ENCODE measurements around the gene DLG3. TPM values are rescaled to one million over a fixed set of nuclear protein-coding genes. Genes with fewer than 3 reads are reported as not detected.
"Not testable (repeated sequence)": the region's sequence is repeated elsewhere in the genome, so short reads cannot be mapped to it uniquely, and the experiment has no call there.

The DLG3 gene
- total and polyA plus RNA-seq, 4 experiments from 2014 or later = 5.3 to 14.2 (median 12.0) TPM

DNA sequence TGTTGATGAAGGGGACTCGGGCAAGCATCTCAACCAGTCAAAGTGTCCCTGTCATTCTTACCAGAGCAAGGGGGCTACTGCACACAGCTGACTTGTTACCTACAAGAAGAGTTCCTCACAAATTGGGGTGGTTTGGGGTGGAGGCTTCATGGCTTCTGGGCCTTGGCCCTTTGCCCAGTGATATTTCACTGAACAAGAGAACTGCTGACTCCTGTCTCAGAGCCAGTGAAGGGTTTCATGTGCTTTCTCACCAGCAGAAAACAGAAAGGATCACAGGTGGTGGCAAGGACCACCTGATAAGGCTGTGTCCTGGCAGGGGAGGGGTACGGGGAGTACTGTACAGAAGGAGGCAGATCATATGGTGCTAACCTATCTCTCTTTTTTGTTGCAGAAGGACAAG lies 53.5 kb downstream of the DLG3 start:
- POLR2A ChIA-PET (ENCODE audit: partially characterized antibody) = no interaction called here
- DNase-seq = no peak
- Histone ChIP-seq H3K4me1 (ENCODE audit: insufficient read depth, low read length) (no peaks in the 10 kb centered on the region), H3K27me3 (ENCODE audit: insufficient read depth, low read length) (no peaks in the 10 kb centered on the region), H3K36me3 (ENCODE audit: insufficient read depth, low read length) (peaks cover 5% of the 10 kb centered on the region), H3K4me3 (ENCODE audit: low read length in 2 of 2) (no peak overlapping the region), H3K9me3 (ENCODE audit: control insufficient read depth in 1 of 2, low read length in 2 of 2) (no peaks in the 10 kb centered on the region), H3K27ac (ENCODE audit: low read depth, low read length) (no peak overlapping the region)
- CTCF ChIA-PET (ENCODE audit: partially characterized antibody) = no interaction called here
- H3K9me3 Mint-ChIP-seq = no peaks in the 10 kb centered on the region
- intact Hi-C loops (cut with micrococcal nuclease) = no loop called here
- peaks cover 0 to 2% (median under 1%) of the 10 kb centered on the region in 4 donors for H3K4me1 Mint-ChIP-seq
- H3K36me3 Mint-ChIP-seq = peaks cover 17 to 52% of the 10 kb centered on the region in 2 donors
- peak overlapping the region in 2 of 7 donors; percentile 16 to 32 for H3K27ac Mint-ChIP-seq
- H3K4me3 Mint-ChIP-seq = no peak overlapping the region
- H3K27me3 Mint-ChIP-seq = no peaks in the 10 kb centered on the region

DNA sequence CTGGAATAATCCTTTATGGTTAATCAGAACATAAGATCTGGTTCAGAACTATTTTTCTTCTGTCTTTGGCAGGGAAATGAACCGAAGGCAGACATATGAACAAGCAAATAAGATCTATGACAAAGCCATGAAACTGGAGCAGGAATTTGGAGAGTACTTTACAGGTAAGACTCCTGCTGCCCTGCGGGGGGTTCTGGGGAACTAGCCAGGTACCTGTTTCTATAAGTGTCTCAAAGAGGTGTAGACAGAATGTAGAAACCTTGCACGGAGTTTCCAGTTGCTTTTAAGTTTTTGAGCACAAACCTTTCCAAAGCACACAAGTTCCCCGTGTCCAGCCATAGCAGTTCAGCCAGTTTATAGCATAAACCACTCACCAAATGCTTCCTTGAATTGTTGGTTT lies 56.2 kb downstream of the DLG3 start:
- peaks cover 10 to 17% (median 12%) of the 10 kb centered on the region in 4 donors for H3K4me1 Mint-ChIP-seq
- H3K27me3 Mint-ChIP-seq = no peaks in the 10 kb centered on the region
- DNase-seq = no peak
- H3K27ac Mint-ChIP-seq = peak overlapping the region in 1 of 7 donors; percentile 16
- H3K9me3 Mint-ChIP-seq = no peaks in the 10 kb centered on the region
- H3K27me3 ChIP-seq (ENCODE audit: insufficient read depth, low read length) = no peaks in the 10 kb centered on the region
- intact Hi-C loops (cut with micrococcal nuclease) = no loop called here
- H3K4me1 ChIP-seq (ENCODE audit: insufficient read depth, low read length) = peaks cover 10% of the 10 kb centered on the region
- H3K4me3 ChIP-seq (ENCODE audit: low read length in 2 of 2) = no peak overlapping the region
- no peak overlapping the region for H3K27ac ChIP-seq (ENCODE audit: low read depth, low read length)
- CTCF ChIA-PET (ENCODE audit: partially characterized antibody) = no interaction called here
- H3K4me3 Mint-ChIP-seq = no peak overlapping the region
- peaks cover 14 to 32% of the 10 kb centered on the region in 2 donors for H3K36me3 Mint-ChIP-seq
- H3K9me3 ChIP-seq (ENCODE audit: control insufficient read depth in 1 of 2, low read length in 2 of 2) = no peaks in the 10 kb centered on the region
- POLR2A ChIA-PET (ENCODE audit: partially characterized antibody) = no interaction called here
- H3K36me3 ChIP-seq (ENCODE audit: insufficient read depth, low read length) = no peaks in the 10 kb centered on the region

DNA sequence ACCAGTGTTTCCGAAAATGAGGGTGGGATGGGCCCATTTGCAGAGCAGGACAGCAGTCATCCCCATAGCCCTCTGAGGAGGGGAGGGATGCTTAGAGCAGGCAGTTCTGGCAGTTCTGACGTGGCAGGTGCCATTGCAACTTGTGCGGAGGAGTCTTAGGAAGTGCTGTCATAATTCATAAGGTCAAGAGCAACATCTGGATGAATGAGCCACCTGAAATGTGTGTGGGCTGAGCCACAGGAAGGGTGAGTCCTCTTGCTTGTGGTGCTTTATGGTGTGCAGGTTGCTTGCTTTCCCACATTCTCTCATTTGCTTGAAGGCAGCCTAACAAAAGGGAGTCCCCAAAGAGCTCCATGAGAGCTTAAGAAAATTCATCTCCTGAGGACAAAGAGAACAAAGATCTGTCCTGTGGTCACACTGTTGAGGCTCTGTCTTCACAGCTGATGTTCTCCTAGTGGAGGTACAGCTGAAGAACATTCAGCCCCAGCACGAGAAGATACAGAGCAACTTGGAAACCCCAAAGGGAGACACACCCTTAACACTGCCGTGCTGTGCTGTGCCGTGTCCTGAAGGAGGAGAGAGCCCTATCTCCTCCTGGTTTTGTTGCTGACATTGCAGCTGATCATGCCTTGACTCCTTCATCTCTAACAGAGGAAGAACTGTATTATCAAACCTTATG lies 60.3 kb downstream of the DLG3 start:
- CTCF ChIA-PET (ENCODE audit: partially characterized antibody) = no interaction called here
- no peaks in the 10 kb centered on the region for H3K36me3 ChIP-seq (ENCODE audit: insufficient read depth, low read length)
- peak overlapping the region; percentile 7 to 75 (median 59) for H3K27ac Mint-ChIP-seq

DNA sequence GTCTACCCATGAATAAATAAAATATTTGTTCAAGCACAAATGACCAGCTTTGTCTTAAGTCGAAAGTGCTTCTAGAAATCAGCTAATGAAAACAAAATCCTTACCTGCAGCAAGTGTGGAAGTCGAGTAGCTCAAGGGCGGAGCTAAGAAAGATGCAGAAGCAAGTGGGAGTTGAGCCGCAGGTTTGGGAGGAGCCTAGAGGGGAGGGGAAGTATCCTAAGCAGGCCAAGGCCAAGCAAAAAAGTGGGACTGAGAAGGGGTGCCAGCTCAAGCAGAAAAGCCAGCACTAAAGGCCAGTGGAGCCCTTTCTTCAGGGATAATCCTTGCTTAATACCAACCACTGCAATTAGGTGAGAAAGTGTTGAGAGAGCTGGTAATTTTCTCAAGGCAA lies 60.8 kb downstream of the DLG3 start:
- Histone ChIP-seq H3K4me3 (ENCODE audit: low read length in 2 of 2) (no peak overlapping the region), H3K36me3 (ENCODE audit: insufficient read depth, low read length) (no peaks in the 10 kb centered on the region), H3K27ac (ENCODE audit: low read depth, low read length) (no peak overlapping the region), H3K27me3 (ENCODE audit: insufficient read depth, low read length) (no peaks in the 10 kb centered on the region), H3K9me3 (ENCODE audit: control insufficient read depth in 1 of 2, low read length in 2 of 2) (no peaks in the 10 kb centered on the region), H3K4me1 (ENCODE audit: insufficient read depth, low read length) (peaks cover 10% of the 10 kb centered on the region)
- Mint-ChIP-seq H3K36me3 (peaks cover 4 to 13% of the 10 kb centered on the region in 2 donors), H3K4me1 (peaks cover 8 to 22% (median 13%) of the 10 kb centered on the region in 4 donors), H3K27ac (peak overlapping the region in 4 of 7 donors; percentile 9 to 75 (median 64)), H3K27me3 (no peaks in the 10 kb centered on the region), H3K4me3 (no peak overlapping the region), H3K9me3 (no peaks in the 10 kb centered on the region)
- intact Hi-C loops (cut with micrococcal nuclease) = no loop called here
- no peak for DNase-seq
- CTCF ChIA-PET (ENCODE audit: partially characterized antibody) = no interaction called here
- POLR2A ChIA-PET (ENCODE audit: partially characterized antibody) = no interaction called here

More for the DNA sequence above, 60.3 kb downstream of the DLG3 start:
- no peaks in the 10 kb centered on the region for H3K27me3 Mint-ChIP-seq
- H3K4me1 ChIP-seq (ENCODE audit: insufficient read depth, low read length) = peaks cover 10% of the 10 kb centered on the region
- peaks cover 4 to 15% of the 10 kb centered on the region in 2 donors for H3K36me3 Mint-ChIP-seq
- H3K4me3 Mint-ChIP-seq = no peak overlapping the region
- no peaks in the 10 kb centered on the region for H3K9me3 ChIP-seq (ENCODE audit: control insufficient read depth in 1 of 2, low read length in 2 of 2)
- no peaks in the 10 kb centered on the region for H3K27me3 ChIP-seq (ENCODE audit: insufficient read depth, low read length)
- intact Hi-C loops (cut with micrococcal nuclease) = no loop called here
- POLR2A ChIA-PET (ENCODE audit: partially characterized antibody) = no interaction called here
- H3K27ac ChIP-seq (ENCODE audit: low read depth, low read length) = no peak overlapping the region
- H3K9me3 Mint-ChIP-seq = no peaks in the 10 kb centered on the region
- DNase-seq = no peak
- peaks cover 8 to 22% (median 13%) of the 10 kb centered on the region in 4 donors for H3K4me1 Mint-ChIP-seq
- H3K4me3 ChIP-seq (ENCODE audit: low read length in 2 of 2) = no peak overlapping the region

DNA sequence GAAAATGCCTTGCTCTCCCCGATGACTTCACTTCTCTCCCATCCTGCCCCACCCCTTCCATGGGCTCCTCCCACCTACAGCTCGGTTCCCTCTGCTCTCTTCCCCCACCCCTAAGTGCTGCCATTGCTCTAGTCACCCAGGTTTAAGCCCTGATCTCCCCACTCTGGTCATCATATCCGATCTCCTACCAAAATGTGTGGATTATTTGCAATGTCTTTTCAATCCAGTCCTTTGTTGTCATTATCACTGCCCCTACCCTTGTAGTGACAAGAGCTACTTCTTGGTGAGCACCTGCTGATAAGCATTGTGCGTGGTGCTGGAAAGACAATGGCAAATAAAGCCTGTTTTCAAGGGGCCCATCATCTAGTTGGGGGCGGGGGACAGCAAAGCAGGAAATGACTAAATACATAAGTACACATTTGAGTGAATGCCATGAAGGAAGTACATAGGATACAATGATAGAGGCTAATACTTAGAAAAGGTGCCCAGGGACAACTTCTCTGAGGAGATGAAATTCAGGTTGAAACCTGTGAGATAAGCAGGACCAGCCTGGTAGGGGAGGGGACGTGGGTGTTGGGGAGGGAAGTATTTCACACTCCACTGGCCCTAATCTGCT lies 63.8 kb downstream of the DLG3 start:
- no peaks in the 10 kb centered on the region for H3K36me3 Mint-ChIP-seq
- Histone ChIP-seq H3K4me1 (ENCODE audit: insufficient read depth, low read length) (peaks cover 10% of the 10 kb centered on the region), H3K27ac (ENCODE audit: low read depth, low read length) (no peak overlapping the region), H3K4me3 (ENCODE audit: low read length in 2 of 2) (no peak overlapping the region), H3K36me3 (ENCODE audit: insufficient read depth, low read length) (no peaks in the 10 kb centered on the region), H3K27me3 (ENCODE audit: insufficient read depth, low read length) (no peaks in the 10 kb centered on the region), H3K9me3 (ENCODE audit: control insufficient read depth in 1 of 2, low read length in 2 of 2) (no peaks in the 10 kb centered on the region)
- H3K4me3 Mint-ChIP-seq = no peak overlapping the region
- H3K27ac Mint-ChIP-seq = peak overlapping the region in 1 of 7 donors; percentile 57
- H3K9me3 Mint-ChIP-seq = no peaks in the 10 kb centered on the region
- POLR2A ChIA-PET (ENCODE audit: partially characterized antibody) = no interaction called here
- H3K4me1 Mint-ChIP-seq = peaks cover 8 to 22% (median 13%) of the 10 kb centered on the region in 4 donors
- DNase-seq = no peak
- peaks cover 0 to 2% of the 10 kb centered on the region in 2 donors for H3K27me3 Mint-ChIP-seq
- intact Hi-C loops (cut with micrococcal nuclease) = no loop called here
- CTCF ChIA-PET (ENCODE audit: partially characterized antibody) = no interaction called here

DNA sequence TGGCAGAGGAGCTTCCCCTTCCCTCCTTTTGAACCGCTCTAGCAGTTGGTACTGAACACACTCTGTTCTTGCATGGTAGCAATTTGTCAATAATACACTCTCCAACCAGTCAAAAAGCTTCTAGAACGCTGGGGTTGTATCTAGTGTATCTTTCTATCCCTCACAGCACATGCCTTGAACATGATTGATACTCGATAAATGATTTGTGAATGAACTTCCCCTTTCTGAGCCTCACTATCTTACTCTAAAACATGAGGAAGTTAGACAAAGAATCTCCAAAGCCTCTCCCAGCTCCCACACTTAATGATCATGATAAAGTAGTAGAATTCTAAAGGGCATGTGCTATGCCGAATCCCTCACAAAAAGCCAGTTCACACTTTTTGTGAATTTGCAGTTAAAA lies 64.4 kb downstream of the DLG3 start:
- H3K27ac Mint-ChIP-seq = no peak overlapping the region
- Histone ChIP-seq H3K9me3 (ENCODE audit: control insufficient read depth in 1 of 2, low read length in 2 of 2) (no peaks in the 10 kb centered on the region), H3K4me3 (ENCODE audit: low read length in 2 of 2) (no peak overlapping the region), H3K27me3 (ENCODE audit: insufficient read depth, low read length) (no peaks in the 10 kb centered on the region), H3K36me3 (ENCODE audit: insufficient read depth, low read length) (no peaks in the 10 kb centered on the region), H3K4me1 (ENCODE audit: insufficient read depth, low read length) (peaks cover 10% of the 10 kb centered on the region), H3K27ac (ENCODE audit: low read depth, low read length) (no peak overlapping the region)
- ChIA-PET CTCF (ENCODE audit: partially characterized antibody) (no interaction called here), POLR2A (ENCODE audit: partially characterized antibody) (no interaction called here)
- intact Hi-C loops (cut with micrococcal nuclease) = no loop called here
- H3K9me3 Mint-ChIP-seq = no peaks in the 10 kb centered on the region
- H3K27me3 Mint-ChIP-seq = peaks cover 0 to 2% of the 10 kb centered on the region in 2 donors
- peaks cover 8 to 20% (median 13%) of the 10 kb centered on the region in 4 donors for H3K4me1 Mint-ChIP-seq
- H3K4me3 Mint-ChIP-seq = no peak overlapping the region
- no peak for DNase-seq
- no peaks in the 10 kb centered on the region for H3K36me3 Mint-ChIP-seq

DNA sequence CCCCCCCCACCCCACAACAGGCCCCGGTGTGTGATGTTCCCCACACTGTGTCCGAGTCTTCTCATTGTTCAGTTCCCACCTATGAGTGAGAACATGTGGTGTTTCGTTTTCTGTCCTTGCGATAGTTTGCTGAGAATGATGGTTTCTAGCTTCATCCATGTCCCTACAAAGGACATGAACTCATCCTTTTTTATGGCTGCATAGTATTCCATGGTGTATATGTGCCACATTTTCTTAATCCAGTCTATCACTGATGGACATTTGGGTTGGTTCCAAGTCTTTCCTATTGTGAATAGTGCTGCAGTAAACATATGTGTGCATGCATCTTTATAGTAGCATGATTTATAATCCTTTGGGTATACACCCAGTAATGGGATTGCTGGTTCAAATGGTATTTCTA lies 70.6 kb downstream of the DLG3 start:
- H3K27ac Mint-ChIP-seq; H3K9me3 ChIP-seq (ENCODE audit: control insufficient read depth in 1 of 2, low read length in 2 of 2); H3K27me3 ChIP-seq (ENCODE audit: insufficient read depth, low read length); H3K4me3 Mint-ChIP-seq; CTCF ChIA-PET (ENCODE audit: partially characterized antibody); H3K36me3 Mint-ChIP-seq; DNase-seq; H3K27me3 Mint-ChIP-seq; H3K4me1 ChIP-seq (ENCODE audit: insufficient read depth, low read length); POLR2A ChIA-PET (ENCODE audit: partially characterized antibody); H3K4me3 ChIP-seq (ENCODE audit: low read length in 2 of 2); H3K4me1 Mint-ChIP-seq; H3K27ac ChIP-seq (ENCODE audit: low read depth, low read length); H3K36me3 ChIP-seq (ENCODE audit: insufficient read depth, low read length); intact Hi-C loops (cut with micrococcal nuclease): not testable (repeated sequence)
- peaks cover 0 to 13% (median 0%) of the 10 kb centered on the region in 8 donors for H3K9me3 Mint-ChIP-seq
